ENCODE results near the gene LIF.

The LIF gene

DNA sequence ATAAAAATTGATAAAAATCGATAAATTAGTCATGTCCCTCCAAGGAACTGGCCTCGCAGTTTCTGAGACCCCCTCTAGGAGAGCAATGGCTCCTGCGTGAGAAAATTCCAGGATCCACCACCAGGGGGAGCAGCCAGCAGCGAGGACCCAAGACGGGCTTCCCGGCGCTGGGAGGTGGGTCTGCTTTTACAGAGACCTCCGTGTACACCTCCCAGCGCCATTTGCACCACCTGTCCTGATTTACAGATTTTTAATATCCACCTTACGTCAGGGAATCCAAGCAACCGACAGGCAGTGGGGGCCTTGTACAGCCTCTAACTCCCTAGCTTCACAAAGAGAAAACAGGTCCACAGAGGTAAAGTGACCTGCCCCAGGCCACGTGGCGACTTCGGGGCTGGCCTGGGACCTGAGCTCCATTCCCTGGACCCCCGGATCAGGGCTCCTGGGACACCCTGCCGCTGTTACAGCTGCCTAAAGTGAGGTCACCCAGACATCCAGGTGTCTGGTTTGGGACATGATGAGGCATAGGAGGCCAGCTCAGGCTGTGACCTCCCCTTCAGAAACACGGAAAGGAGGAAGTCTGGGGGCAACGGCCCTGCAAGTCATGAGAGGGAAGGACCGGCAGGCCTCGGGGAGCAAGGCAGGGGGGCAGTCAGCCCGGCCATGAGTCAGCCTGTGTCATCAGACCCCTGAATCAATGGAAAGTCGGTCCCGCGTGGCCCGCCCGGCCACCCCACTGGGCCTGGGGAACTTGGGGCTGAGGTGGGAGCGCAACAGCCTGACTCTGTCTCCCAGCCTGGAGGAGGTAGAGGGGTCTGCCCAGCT lies 16.6 kb upstream of the LIF start:
- DNase-seq, result peak; percentile 84

GRCh38 chr22:30262112-30262511 lies 15.6 kb upstream of the LIF start:
- no peak for DNase-seq

- DNase-seq, result no peak
These were observed 14.6 kb upstream of the LIF start for GRCh38 chr22:30261134-30261533.

GRCh38 chr22:30260682-30261081 lies 14.1 kb upstream of the LIF start:
- DNase-seq, result no peak

- DNase-seq, result no peak
These were observed 13.7 kb upstream of the LIF start for GRCh38 chr22:30260276-30260675.

DNA sequence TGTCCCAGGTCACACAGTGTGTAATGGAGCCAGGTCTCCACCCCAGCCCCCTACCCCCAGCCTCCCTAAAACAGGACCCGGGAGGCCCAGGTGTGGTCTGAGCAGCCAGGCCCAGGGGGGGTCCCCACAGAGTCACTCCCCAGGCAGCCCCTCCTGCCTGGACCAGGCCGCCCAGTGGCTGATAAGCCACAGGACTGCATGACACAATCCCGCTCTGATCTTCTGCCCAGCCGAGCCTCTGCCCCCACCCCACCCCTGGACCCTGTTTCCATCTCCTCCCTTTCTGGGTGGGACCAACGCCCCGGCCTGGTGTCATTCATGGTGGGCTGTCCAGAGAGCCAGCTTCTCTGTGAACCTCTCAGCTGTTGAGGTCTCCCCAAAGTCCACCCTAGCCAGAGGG lies 7.8 kb upstream of the LIF start:
- DNase-seq, result no peak

DNA sequence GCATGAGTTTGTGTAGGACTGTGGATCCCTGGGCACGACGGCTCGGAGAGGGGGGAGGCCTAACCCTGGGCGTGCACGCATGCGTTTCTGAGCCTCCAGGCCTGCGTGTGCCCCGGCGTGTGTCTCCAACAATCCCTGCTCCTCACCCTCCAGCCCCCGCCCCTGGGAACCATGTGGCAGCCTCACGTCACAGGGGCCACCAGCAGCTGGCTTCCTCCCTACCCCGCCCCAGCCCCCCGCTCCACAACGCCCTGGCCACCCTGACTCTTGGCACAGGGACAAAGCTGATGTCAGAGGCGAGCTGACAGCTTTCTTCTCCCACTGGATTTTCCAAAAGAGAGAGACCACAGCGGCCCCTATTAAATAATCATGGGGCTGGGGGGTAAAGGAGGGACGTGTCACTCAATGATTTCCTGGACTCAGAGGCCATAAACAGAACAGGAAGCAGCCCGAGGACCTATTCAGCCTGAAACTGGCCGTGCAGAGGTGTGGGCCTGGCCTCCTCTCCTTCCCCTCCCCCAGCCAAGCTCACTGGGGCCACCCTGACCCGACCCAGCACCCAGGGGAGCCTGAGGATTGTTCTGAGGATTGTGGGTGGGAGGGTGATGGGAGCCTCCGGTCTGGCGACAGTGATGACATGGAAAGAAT lies 6.8 kb upstream of the LIF start:
- no peak for DNase-seq

- no peak for DNase-seq
These were observed 6.0 kb upstream of the LIF start for GRCh38 chr22:30252411-30253204.

- no peak for DNase-seq
These were observed 5.2 kb upstream of the LIF start for GRCh38 chr22:30251711-30252110.

DNA sequence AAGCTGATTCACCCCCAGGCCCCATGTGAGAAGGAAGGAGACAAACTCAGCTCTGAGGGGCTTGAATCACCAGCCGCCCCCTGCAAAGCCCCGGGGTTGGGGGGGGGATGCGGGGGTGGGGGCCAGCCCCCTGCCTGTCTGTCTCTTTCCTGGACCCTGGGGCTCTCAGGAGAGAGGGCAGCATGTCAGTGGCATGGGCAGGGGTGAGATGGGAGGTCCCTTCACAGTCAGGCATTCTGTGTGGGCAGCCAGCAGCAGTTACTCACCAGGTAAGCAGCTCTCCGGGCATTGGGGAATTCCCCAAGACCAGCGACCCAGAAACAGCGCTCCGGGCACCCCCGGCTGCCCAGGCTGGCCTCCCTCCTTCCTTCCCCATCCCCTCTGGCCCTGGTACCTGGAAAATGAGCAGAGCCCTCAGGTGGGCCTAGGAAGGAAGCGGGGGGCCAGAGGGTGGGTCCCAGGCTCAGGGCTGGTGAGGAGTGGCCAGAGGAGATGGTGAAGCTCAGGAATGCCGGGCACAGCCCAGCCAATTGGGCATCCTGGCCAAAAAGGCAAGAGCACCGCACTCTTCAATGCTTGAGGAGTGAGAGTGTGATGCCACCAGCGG lies 4.2 kb upstream of the LIF start:
- DNase-seq, result no peak

- DNase-seq, result no peak
These were observed 3.5 kb upstream of the LIF start for GRCh38 chr22:30250039-30250565.

DNA sequence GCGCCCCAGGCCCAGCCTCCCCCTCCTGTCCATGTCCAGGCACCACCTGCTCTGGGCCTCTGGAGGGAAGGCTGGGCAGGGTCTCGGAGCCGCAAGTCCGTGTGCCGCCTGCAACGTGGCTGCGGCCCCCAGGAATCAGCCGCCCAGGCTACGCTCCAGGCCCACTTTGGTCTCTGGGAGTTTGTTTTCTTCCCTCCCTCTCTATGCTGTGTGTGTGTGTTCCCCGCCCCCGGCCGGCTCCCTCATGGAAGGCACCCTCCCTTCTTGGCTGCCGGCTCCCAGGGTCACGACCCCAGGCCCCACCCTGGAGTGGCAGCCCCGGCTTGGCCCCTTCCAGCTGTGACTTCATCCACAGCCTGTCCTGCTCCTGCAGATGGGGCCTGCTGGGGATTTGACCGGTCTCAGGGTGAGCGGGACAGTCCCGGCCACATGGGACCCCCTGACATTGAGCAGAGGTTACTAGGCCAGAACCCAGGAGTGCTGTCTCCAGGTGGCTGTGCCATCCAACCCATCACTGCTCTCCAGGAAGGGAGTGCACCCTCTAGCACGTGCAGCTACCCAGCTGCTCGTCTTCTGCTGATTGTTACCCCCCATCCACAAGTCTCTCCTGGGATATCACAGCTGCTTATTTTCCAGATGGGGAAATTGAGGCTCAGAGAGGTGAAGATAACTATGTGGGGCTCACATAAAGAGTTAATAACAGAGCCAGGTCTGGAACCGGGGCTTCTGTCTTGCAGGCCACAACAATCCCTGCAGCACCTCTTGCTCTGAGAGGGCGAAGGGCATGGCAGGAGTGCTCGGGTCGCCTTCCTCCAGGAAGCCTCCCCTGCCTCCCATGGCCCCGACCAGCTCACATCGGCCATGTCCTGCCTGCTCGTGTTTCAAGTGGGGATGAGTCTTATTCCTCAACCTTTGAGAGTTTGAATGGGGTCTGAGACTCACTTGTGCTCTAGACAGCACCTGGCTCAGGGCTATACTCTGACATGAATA lies 2.8 kb upstream of the LIF start:
- no peak for DNase-seq

- no peak for DNase-seq
These were observed 1.9 kb upstream of the LIF start for GRCh38 chr22:30248484-30248883.

DNA sequence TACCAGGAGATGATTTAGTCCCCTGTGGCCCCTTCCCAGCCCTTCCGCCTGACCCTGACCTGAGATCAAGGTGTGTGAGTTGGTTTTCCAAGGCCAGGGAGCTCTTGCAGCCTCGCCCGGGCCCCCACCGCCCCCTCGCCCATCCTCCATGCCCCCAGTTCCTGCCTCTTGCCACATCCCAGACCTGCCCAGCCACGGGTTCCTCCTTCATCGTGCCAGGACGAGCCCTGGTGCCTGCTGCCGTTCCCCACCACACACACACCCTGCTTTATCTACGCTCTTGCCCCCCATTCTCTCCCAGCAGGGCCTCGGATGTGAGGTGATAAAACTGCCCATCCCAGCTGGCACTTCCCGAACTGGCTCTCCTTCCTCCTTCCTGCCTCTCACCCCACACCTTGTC lies 1.4 kb upstream of the LIF start:
- no peak for DNase-seq

- no peak for DNase-seq
These were observed 1.0 kb upstream of the LIF start for GRCh38 chr22:30247561-30247960.

DNA sequence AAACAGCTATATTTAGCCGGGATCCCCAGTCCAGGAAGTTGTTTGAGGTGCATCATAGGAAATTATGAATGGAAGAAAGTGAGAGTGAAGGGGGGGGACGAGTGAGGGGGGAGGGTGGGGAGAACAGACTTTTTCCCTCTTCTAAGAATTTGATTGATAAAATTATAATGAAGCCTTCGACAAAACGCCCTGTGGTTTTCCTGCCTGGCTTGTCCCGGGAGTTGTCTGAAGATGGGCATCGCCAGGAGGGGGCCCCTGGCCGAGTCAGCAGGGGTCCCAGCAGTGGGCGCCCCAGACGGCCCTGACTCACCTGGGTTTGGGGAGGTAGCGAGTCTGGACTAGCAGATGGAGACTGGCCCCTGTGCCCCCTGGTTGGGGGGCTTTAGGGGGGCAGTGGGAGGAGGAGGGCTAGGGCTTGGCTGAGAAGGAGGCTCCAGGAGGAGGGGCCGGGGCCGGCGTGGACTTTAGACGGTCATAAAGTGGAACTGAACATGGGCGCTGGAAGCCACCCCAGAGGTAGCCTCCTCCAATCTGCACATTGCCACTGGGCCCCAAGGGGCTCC lies 336 bp upstream of the LIF start:
- DNase-seq, result no peak

- no peak for DNase-seq
These were observed 1.2 kb downstream of the LIF start for GRCh38 chr22:30245181-30245984.

DNA sequence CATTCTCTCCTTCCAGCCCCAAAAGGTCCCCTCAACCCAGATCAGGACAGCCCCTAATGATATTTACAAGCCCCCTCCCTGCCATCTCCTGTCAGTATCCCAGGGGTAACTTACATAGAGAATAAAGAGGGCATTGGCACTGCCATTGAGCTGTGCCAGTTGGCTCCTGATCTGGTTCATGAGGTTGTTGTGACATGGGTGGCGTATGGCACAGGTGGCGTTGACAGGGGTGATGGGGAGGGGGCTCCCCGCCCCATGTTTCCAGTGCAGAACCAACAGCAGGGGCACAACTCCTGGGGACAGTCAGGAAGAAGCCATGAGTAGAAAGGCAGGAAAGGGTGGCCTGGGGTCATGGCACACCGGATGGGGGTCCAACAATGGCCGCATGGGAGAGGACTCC lies 1.9 kb downstream of the LIF start:
- DNase-seq, result no peak

- DNase-seq, result no peak
These were observed 2.5 kb downstream of the LIF start for GRCh38 chr22:30244066-30244465.

DNA sequence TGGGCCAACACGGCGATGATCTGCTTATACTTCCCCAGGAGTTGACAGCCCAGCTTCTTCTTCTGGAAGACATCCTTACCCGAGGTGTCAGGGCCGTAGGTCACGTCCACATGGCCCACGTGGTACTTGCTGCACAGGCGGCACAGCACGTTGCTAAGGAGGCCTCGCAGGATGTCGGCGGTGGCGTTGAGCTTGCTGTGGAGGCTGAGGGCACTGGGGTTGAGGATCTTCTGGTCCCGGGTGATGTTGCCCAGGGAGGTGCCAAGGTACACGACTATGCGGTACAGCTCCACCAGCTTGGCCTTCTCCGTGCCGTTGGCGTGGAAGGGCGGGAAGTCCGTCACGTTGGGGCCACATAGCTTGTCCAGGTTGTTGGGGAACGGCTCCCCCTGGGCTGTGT lies 2.9 kb downstream of the LIF start:
- no peak for DNase-seq
